ENCODE results near the gene TNF.

- TF ChIP-seq POLR2A (IDR thresholded peaks at IDR 0.05; ENCODE audit: low read length) (no peak), GATA1 (IDR thresholded peaks at IDR 0.05; ENCODE audit: low read depth, low read length) (no peak)
Measured at GRCh38 chr6:31538805-31539400, 36.5 kb upstream of the TNF start.

All from erythroblast (primary cell).